ENCODE data around the gene TMEM229A. TPM values are rescaled to one million over a fixed set of nuclear protein-coding genes. Genes with fewer than 3 reads are reported as not detected.

Gene TMEM229A
- total and polyA plus RNA-seq, 10 of the 15 experiments (the other 5 are each of a cell fraction or from before 2014, with no cell fraction given): not detected

- Histone ChIP-seq H3K36me3 (ENCODE audit: control insufficient read depth in 2 of 2, insufficient read depth in 2 of 2, low read length in 1 of 2) (no peaks in the 10 kb centered on the region), H4K20me1 (ENCODE audit: control insufficient read depth, insufficient read depth) (no peaks in the 10 kb centered on the region), H3K79me2 (ENCODE audit: control insufficient read depth, insufficient read depth, low read length) (no peaks in the 10 kb centered on the region), H3K27me3 (replicated peaks in 1 of 2; ENCODE audit: control insufficient read depth in 2 of 2, insufficient read depth in 2 of 2, low read length in 1 of 2) (no peaks in the 10 kb centered on the region), H3K4me2 (ENCODE audit: control insufficient read depth, insufficient read depth) (no peak overlapping the region), H3K4me3 (no peak overlapping the region), H3K9me3 (replicated peaks; ENCODE audit: control insufficient read depth, insufficient read depth, low read length) (no peaks in the 10 kb centered on the region), H3K27ac (ENCODE audit: control insufficient read depth, insufficient read depth) (no peak overlapping the region), H2AFZ (ENCODE audit: control insufficient read depth, low read depth, low read length) (no peak overlapping the region), H3K4me1 (ENCODE audit: control insufficient read depth, insufficient read depth, low read length) (no peaks in the 10 kb centered on the region), H3K9ac (ENCODE audit: control insufficient read depth, insufficient read depth, low read length) (no peak overlapping the region)
- POLR2A ChIA-PET: no interaction called here
- BruUV-seq (replicated peaks): no TSS peak
- CTCF ChIA-PET: no interaction called here
- intact Hi-C loops (cut with micrococcal nuclease; ENCODE audit: unreplicated experiment) (no loop called here), in situ Hi-C loops (cut with MboI) (no loop called here)
- ATAC-seq: no peak
- TF ChIP-seq SREBF1 (IDR thresholded peaks at IDR 0.05; ENCODE audit: low read length) (no peak), ZNF207 (IDR thresholded peaks at IDR 0.05; ENCODE audit: borderline replicate concordance) (no peak), ZBTB11 (CRISPR knock-in tag; IDR thresholded peaks at IDR 0.05) (no peak), PRDM15 (CRISPR knock-in tag; IDR thresholded peaks at IDR 0.05) (no peak), E2F4 (IDR thresholded peaks at IDR 0.05; ENCODE audit: low read depth, low read length) (no peak), SIX5 (IDR thresholded peaks at IDR 0.05; ENCODE audit: low read depth, low read length, severe bottlenecking) (no peak), SMAD1 (IDR thresholded peaks at IDR 0.05; ENCODE audit: low read depth, partially characterized antibody) (no peak), NRF1 (conservative IDR thresholded peaks at IDR 0.05; ENCODE audit: low read depth, low read length) (no peak), KAT2A (conservative IDR thresholded peaks at IDR 0.05; ENCODE audit: control insufficient read depth, low read depth, low read length) (no peak), ZBED1 (IDR thresholded peaks at IDR 0.05; ENCODE audit: borderline replicate concordance) (no peak)
- DNase-seq (ENCODE audit: low read depth, low spot score): no peak
- 44% methylated on average over 3 of the region's 3 CpGs for WGBS (ENCODE audit: insufficient coverage, insufficient replicate concordance, low lambda C conversion rate, missing lambda C conversion rate)
- SMC1A ChIA-PET (ENCODE audit: uncharacterized antibody, unreplicated experiment): no interaction called here
- FAIRE-seq: no peak
- RAD21 ChIA-PET (ENCODE audit: unreplicated experiment): no interaction called here
Observed at GRCh38 chr7:124012864-124013263, 20.0 kb downstream of the TMEM229A start.
